ENCODE results near the gene UBXN7.

UBXN7 gene

DNA sequence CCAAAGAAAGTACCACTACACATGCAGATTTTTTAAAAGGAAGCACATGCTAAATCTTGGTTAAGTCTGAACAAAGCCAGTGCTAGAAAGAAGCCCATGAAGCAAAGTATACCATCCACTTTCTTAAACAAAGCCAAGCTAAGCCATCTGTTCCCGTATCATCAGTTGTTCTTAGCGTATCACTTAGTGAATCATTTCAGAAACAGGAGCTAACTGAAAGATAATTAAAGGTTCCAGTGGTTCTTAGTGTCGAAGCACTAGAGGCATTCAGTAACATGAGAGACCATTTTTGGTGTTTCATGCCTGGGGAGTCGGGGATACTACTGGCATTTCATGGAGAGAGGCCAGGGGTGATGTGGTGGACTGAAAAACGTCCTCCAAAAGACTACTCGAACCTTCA, 12.8 kb downstream of the UBXN7 start:
- TF ChIP-seq MAX (IDR thresholded peaks at IDR 0.05; ENCODE audit: low read depth, low read length): no peak
- no peak for TF ChIP-seq CTCF (IDR thresholded peaks at IDR 0.05; ENCODE audit: low read depth, low read length)
- TF ChIP-seq POLR2A (IDR thresholded peaks at IDR 0.05; ENCODE audit: extremely low read depth, insufficient read length): no peak
- no peak for TF ChIP-seq MYC (IDR thresholded peaks at IDR 0.05; ENCODE audit: low read depth, low read length)
- no peak for DNase-seq (ENCODE audit: low read depth)
- no peak overlapping the region for H3K4me3 ChIP-seq (ENCODE audit: low read depth, low read length)

DNA sequence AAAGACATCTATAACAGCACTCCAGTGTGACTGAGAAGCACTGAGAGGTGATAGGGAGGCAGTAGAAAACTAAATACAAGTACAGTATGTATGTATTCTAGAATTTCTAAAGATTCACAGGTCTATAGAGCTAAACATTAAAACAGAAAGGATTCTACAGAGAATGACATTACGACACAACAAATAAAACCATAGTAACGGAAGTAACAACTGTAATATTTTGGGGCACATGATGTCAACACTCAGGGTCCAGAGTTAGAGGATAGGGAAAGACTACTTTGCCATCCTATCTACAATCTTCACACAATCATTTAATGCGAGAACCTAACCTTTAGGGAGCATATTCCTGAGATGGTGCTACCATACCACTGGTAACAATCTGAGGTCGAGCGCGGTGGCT, 13.6 kb downstream of the UBXN7 start:
- peak; percentile 21 for DNase-seq (ENCODE audit: low read depth)
- H3K4me3 ChIP-seq (ENCODE audit: low read depth, low read length): no peak overlapping the region
- TF ChIP-seq POLR2A (IDR thresholded peaks at IDR 0.05; ENCODE audit: extremely low read depth, insufficient read length): no peak

DNA sequence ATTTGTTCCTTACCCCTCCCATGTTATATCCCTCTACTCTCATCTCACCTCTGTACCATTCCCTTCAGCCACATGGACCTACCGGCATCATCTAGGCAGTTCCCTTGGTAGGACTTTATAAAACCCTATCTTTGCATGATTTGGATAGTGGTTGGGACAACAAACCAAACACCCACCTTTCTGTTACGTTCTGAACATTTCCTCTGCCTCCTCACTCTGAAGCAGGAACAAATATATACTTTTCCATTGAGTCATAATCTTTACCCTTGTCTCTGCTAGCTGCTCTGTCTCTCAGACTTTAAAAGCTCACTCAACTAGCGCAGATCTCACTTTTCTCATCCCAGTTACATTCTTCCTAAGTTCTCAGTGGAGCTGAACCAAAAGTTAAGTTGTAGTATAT, 17.8 kb downstream of the UBXN7 start:
- TF ChIP-seq MAX (IDR thresholded peaks at IDR 0.05; ENCODE audit: low read depth, low read length): no peak
- TF ChIP-seq MYC (IDR thresholded peaks at IDR 0.05; ENCODE audit: low read depth, low read length): no peak
- no peak for TF ChIP-seq POLR2A (IDR thresholded peaks at IDR 0.05; ENCODE audit: extremely low read depth, insufficient read length)
- no peak for TF ChIP-seq CTCF (IDR thresholded peaks at IDR 0.05; ENCODE audit: low read depth, low read length)
- DNase-seq (ENCODE audit: low read depth): no peak
- no peak overlapping the region for H3K4me3 ChIP-seq (ENCODE audit: low read depth, low read length)

- DNase-seq (ENCODE audit: low read depth): no peak
- no peak overlapping the region for H3K4me3 ChIP-seq (ENCODE audit: low read depth, low read length)
- TF ChIP-seq MAX (IDR thresholded peaks at IDR 0.05; ENCODE audit: low read depth, low read length) (no peak), MYC (IDR thresholded peaks at IDR 0.05; ENCODE audit: low read depth, low read length) (no peak), CTCF (IDR thresholded peaks at IDR 0.05; ENCODE audit: low read depth, low read length) (no peak), POLR2A (IDR thresholded peaks at IDR 0.05; ENCODE audit: extremely low read depth, insufficient read length) (no peak)
Measured at GRCh38 chr3:196412704-196413103, 19.5 kb downstream of the UBXN7 start.

- no peak overlapping the region for H3K4me3 ChIP-seq (ENCODE audit: low read depth, low read length)
- TF ChIP-seq MYC (IDR thresholded peaks at IDR 0.05; ENCODE audit: low read depth, low read length): no peak
- no peak for TF ChIP-seq CTCF (IDR thresholded peaks at IDR 0.05; ENCODE audit: low read depth, low read length)
- no peak for TF ChIP-seq POLR2A (IDR thresholded peaks at IDR 0.05; ENCODE audit: extremely low read depth, insufficient read length)
- TF ChIP-seq MAX (IDR thresholded peaks at IDR 0.05; ENCODE audit: low read depth, low read length): no peak
- DNase-seq (ENCODE audit: low read depth): peak; percentile 14
Measured at GRCh38 chr3:196409409-196409808, 22.8 kb downstream of the UBXN7 start.

GRCh38 chr3:196408565-196409300, 23.5 kb downstream of the UBXN7 start:
- TF ChIP-seq CTCF (IDR thresholded peaks at IDR 0.05; ENCODE audit: low read depth, low read length) (no peak), POLR2A (IDR thresholded peaks at IDR 0.05; ENCODE audit: extremely low read depth, insufficient read length) (no peak), MAX (IDR thresholded peaks at IDR 0.05; ENCODE audit: low read depth, low read length) (no peak), MYC (IDR thresholded peaks at IDR 0.05; ENCODE audit: low read depth, low read length) (no peak)
- H3K4me3 ChIP-seq (ENCODE audit: low read depth, low read length): no peak overlapping the region
- no peak for DNase-seq (ENCODE audit: low read depth)
